Mesothelial cell of epicardium (in vitro differentiated cells): ENCODE results near the gene TLE3. TPM values are rescaled to one million over a fixed set of nuclear protein-coding genes. Genes with fewer than 3 reads are reported as not detected.

Source experiments
- DNase-seq, 2 experiments: peaks; one replicate each; pipeline ENCODE4 v3.0.0; 2021; ENCODE audit warnings: low spot score in 2 of 2; ENCODE audit not compliant: unreplicated experiment in 2 of 2
- H3K27ac Mint-ChIP-seq: 2 replicates; pipeline ENCODE4 v1.8.0; 2021; ENCODE audit warnings: mixed read lengths
- H3K27me3 Mint-ChIP-seq: 2 replicates; pipeline ENCODE4 v1.8.0; 2021; ENCODE audit warnings: low read depth, mixed read lengths
- H3K36me3 Mint-ChIP-seq: 2 replicates; pipeline ENCODE4 v1.8.0; 2021; ENCODE audit warnings: mixed read lengths
- H3K4me1 Mint-ChIP-seq: 2 replicates; pipeline ENCODE4 v1.8.0; 2021; ENCODE audit warnings: mixed read lengths
- H3K4me3 Mint-ChIP-seq: 2 replicates; pipeline ENCODE4 v1.8.0; 2021; ENCODE audit warnings: mild to moderate bottlenecking, moderate library complexity, mixed read lengths
- H3K9me3 Mint-ChIP-seq: 2 replicates; pipeline ENCODE4 v1.8.0; 2021; ENCODE audit warnings: mixed read lengths
- CTCF ChIP-seq: fragments of 200-600 bp; sonication (generic); IDR thresholded peaks from one replicate; pipeline ENCODE4 v1.5.0; 2021; ENCODE audit warnings: antibody characterized with exemption; ENCODE audit not compliant: unreplicated experiment
- total RNA-seq: library from RNA; stranded (reverse); gene quantifications from 3 replicates; pipeline ENCODE4 v1.2.1, GENCODE V29; 2021

TLE3 gene
- total RNA-seq, 1 donor from 2014 or later, result 165 TPM

DNA sequence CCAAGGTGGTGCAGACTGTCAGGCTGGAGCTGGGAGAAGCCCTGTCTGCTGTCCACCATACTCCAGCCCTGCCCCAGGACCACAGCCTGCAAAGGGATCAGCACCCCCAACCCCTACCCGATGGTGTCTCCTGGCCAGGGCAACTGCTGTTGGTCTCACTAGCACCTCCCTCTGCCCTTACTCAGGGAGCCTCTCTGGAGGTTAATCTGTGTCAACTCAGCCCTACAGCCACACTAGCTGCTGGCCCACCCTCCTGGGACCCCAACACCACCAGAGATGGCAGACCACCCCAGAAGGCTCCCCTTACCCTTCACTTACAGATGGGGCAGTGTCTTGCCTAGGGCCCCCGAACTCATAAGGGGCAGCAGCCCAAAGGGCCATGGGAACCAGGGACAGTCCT is 65.2 kb downstream of the TLE3 start:
- TF ChIP-seq CTCF, result no peak
- peaks cover 17% of the 10 kb centered on the region for H3K4me1 Mint-ChIP-seq
- H3K36me3 Mint-ChIP-seq, result no peaks in the 10 kb centered on the region
- H3K27me3 Mint-ChIP-seq, result peaks cover 81% of the 10 kb centered on the region
- no peak overlapping the region for H3K27ac Mint-ChIP-seq
- no peak overlapping the region for H3K4me3 Mint-ChIP-seq
- DNase-seq, result no peak
- no peaks in the 10 kb centered on the region for H3K9me3 Mint-ChIP-seq

DNA sequence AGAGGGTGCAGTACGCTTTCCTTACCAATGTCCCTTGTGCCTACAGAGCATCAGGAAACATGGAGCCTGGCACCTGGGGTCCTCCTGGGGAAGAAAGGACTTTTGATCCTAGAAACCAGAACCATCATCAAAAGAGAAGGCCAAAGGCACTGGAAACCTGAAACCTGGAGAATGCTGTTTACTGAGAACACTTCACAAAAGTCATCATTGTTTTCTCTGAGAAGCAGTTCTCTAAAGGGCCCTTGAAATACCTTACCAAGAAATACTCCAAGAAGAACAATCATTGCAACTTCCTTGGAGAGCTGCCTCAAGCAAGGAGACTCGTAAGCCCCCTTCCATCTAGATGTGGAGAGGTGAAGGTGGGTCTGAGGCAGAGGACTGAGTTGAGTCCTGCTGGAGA is 66.0 kb downstream of the TLE3 start:
- no peak for DNase-seq
- TF ChIP-seq CTCF, result no peak
- no peak overlapping the region for H3K4me3 Mint-ChIP-seq
- no peaks in the 10 kb centered on the region for H3K9me3 Mint-ChIP-seq
- H3K27me3 Mint-ChIP-seq, result peaks cover 82% of the 10 kb centered on the region
- no peak overlapping the region for H3K27ac Mint-ChIP-seq
- H3K36me3 Mint-ChIP-seq, result no peaks in the 10 kb centered on the region
- peaks cover 17% of the 10 kb centered on the region for H3K4me1 Mint-ChIP-seq

DNA sequence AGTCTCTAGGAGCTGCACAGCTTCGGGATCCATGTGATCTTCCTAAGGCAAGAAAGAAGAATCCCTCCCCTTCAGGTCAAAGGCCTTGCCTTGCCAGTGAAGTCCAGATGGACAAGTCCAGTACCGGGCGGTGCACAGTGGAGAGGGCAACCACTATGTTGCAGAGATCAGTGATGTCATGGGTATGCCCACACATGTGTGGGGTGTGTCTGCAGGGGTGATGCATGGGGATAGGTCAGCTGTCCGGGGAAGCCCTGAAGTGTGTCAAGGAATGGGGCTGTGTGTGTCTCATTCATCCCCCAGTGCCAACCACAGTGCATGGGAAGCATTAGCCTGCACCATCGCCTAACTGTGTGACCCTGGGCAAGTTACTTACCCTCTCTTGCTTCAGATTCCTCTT is 66.5 kb downstream of the TLE3 start:
- no peak overlapping the region for H3K27ac Mint-ChIP-seq
- no peak for TF ChIP-seq CTCF
- H3K36me3 Mint-ChIP-seq, result no peaks in the 10 kb centered on the region
- no peak overlapping the region for H3K4me3 Mint-ChIP-seq
- DNase-seq, result no peak
- no peaks in the 10 kb centered on the region for H3K9me3 Mint-ChIP-seq
- peaks cover 83% of the 10 kb centered on the region for H3K27me3 Mint-ChIP-seq
- H3K4me1 Mint-ChIP-seq, result peaks cover 17% of the 10 kb centered on the region

DNA sequence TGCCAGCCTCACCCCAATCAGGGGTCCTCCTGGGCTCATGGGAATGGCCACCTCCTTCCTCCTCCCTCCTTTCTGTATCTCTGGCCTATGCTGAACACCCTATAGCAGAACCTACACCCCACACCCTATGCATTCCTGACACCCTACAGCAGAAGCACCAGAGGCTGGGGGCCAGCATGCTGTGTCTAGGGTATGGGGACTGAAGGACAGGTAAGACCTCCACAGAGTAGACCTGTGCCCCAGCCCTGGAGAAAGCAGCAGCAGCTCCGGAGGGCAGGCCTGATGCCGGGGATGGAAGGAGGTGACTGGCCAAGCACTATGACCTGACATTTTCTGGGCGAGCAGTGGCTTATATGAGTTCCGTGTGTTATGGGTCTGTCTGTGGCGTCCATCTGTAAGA is 66.9 kb downstream of the TLE3 start:
- DNase-seq, result no peak
- no peaks in the 10 kb centered on the region for H3K9me3 Mint-ChIP-seq
- no peak overlapping the region for H3K4me3 Mint-ChIP-seq
- H3K27me3 Mint-ChIP-seq, result peaks cover 82% of the 10 kb centered on the region
- peaks cover 17% of the 10 kb centered on the region for H3K4me1 Mint-ChIP-seq
- no peaks in the 10 kb centered on the region for H3K36me3 Mint-ChIP-seq
- no peak overlapping the region for H3K27ac Mint-ChIP-seq
- no peak for TF ChIP-seq CTCF

GRCh38 chr15:70029297-70029701 is 68.4 kb downstream of the TLE3 start:
- no peak for DNase-seq
- no peak for TF ChIP-seq CTCF
- Mint-ChIP-seq H3K27ac (no peak overlapping the region), H3K27me3 (peaks cover 80% of the 10 kb centered on the region), H3K4me3 (no peak overlapping the region), H3K36me3 (no peaks in the 10 kb centered on the region), H3K9me3 (no peaks in the 10 kb centered on the region), H3K4me1 (peaks cover 13% of the 10 kb centered on the region)

GRCh38 chr15:70027518-70027917 is 70.2 kb downstream of the TLE3 start:
- TF ChIP-seq CTCF, result no peak
- Mint-ChIP-seq H3K4me3 (no peak overlapping the region), H3K4me1 (peaks cover 19% of the 10 kb centered on the region), H3K36me3 (no peaks in the 10 kb centered on the region), H3K27me3 (peaks cover 79% of the 10 kb centered on the region), H3K27ac (no peak overlapping the region), H3K9me3 (no peaks in the 10 kb centered on the region)
- DNase-seq, result no peak
